HG03025 (cell line): ENCODE measurements around the gene FBXW11.
"Not testable (repeated sequence)": the region's sequence is repeated elsewhere in the genome, so short reads cannot be mapped to it uniquely, and the experiment has no call there.

Experiments
- ATAC-seq: cut with Tn5 transposase; IDR thresholded peaks from one replicate; pipeline ENCODE4 v1.9.1; 2021; ENCODE audit warnings: mild to moderate bottlenecking, moderate library complexity; ENCODE audit not compliant: unreplicated experiment, low FRiP score

Gene FBXW11

DNA sequence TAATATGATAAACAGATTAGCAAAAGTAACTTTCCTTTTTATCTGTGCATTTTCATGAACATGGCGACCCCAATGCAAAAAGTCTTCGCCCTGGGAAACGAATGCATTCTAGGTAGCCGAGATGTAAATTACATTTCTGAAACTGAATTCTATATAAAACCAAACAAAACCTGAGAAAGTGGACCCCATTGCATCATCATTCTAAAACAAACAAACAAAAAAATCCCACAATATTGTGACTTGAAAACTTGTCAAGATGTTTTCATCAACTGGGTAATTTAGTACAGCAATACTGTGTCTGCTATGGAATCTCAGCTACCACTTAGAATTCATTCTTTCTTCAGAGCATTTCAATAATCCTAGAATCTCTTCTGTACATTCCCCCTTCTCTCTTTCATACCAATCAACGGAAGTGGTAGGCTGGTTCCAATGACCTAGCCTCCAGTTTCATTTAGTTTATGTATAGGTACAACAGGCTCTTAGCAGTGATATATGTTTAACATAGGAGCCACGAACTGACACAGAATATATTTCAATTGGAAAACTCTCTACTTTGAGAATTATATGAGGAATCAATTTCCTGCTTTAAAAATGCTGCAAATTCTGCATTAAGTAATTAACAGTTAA is 85.6 kb downstream of the FBXW11 start:
- ATAC-seq = no peak

DNA sequence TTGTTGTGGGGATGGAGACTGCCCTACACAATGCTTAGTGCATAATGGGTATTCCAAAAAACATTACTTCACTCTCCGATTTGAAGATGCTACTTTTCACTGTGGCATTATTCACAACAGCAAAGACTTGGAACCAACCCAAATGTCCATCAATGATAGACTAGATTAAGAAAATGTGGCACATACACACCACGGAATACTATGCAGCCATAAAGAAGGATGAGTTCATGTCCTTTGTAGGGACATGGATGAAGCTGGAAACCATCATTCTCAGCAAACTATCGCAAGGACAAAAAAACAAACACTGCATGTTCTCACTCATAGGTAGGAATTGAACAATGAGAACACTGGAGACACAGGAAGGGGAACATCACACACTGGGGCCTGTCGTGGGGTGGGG is 90.7 kb downstream of the FBXW11 start:
- not testable (repeated sequence) for ATAC-seq

DNA sequence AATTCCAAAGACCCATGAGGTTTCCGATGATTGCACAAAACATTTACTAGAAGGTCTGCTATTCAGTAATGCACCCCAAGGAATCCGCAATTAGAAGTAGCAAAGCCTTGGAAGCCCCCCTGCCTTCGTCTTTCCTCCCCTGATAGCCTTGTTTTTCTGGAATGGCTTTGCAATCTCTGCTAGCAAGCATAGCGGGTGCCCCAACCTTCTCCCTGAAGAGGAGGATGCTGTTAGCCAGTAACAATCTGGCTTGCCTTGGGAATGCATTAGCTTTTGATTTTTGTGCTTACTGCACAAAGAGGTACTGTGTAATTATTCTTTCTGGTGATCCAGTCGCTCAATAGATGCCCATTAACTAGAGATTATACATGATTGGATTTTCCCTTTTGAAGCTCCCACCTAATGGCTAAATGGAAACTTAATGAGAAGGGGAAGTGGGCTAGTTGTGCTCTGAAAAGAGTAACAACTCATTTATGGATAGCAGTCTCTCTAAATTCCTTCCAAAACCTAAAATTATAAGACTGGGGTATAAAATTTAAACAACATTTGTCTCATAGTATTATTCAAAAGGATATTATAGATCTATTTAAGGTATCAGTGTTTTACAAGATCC is 91.6 kb downstream of the FBXW11 start:
- no peak for ATAC-seq

DNA sequence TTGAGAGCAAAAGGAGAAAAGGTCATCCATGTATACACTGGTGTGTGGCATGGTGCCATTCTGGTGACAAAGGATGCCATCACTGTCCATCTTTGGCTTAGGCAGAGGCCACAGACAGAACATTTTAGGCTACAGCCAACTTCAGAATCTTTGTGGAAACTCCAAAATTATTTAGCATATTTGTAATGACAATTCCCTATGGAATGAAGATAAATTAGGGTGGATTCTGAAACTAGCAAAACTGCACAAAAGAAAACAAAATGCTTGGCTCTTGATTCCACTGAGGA is 92.5 kb downstream of the FBXW11 start:
- no peak for ATAC-seq

DNA sequence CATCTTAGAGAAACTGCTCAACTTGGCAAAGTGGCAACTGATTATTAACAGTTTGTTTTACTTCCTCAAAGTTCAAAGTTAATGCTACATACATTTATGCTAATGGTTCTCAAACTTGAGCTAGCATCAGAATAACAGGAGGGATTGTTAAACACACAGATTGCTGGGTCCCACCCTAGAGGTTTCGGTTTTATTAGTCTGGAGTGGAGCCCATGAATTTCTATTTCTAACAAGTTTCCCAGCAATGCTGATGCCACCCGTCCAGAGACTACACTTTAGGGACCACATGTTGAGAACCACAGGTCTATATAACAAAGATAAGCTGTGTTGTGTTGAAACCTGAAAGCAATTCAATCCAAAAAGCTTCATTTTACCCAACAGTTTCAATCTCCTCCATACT is 95.3 kb downstream of the FBXW11 start:
- no peak for ATAC-seq

DNA sequence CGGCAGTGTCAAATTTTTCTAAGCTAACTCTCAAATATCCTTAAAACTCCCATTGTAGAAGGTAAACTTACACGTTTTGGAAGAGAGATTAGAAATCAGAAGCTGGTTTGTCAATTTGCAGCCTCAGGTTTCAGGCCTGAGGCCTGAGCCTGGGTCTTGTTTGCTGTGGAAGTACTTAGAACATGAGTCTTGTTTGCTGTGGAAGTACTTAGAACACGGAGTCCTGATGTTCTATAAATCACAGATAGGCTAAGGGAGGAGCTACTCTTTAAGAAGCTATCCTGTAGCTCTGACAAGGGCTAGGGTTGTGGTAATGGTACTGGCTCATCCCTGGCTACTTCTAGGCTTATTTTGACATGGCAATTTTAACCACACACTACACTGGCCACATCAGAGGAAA is 97.8 kb downstream of the FBXW11 start:
- no peak for ATAC-seq

DNA sequence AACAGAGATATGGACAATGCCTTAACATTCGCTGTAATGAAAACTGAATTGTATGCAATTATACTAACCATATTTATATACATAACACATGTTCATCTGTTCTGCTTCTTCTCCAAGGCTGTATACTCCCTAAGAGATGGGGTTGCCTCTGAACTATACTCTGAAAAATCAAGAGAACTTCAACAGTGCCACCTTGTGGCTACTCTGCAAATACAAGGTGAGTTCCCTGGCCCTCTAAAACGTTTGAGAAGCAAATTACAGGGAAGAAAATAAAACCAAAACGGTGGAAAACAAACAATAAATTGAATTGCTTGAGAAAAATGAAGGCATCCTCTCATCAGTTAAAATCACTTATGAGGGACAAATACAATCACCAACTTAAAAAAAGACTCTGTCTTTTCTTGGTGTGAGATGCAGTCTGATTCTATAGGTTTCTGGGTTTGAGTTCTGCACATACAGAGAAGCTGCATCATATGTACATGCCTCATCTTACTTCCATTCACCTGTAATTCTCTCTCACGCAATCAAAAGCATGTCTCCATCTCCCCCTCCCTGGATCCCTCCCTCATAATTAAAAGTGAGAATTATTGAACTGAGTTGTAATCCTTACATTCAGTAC is 98.6 kb downstream of the FBXW11 start:
- peak; percentile 64 for ATAC-seq

DNA sequence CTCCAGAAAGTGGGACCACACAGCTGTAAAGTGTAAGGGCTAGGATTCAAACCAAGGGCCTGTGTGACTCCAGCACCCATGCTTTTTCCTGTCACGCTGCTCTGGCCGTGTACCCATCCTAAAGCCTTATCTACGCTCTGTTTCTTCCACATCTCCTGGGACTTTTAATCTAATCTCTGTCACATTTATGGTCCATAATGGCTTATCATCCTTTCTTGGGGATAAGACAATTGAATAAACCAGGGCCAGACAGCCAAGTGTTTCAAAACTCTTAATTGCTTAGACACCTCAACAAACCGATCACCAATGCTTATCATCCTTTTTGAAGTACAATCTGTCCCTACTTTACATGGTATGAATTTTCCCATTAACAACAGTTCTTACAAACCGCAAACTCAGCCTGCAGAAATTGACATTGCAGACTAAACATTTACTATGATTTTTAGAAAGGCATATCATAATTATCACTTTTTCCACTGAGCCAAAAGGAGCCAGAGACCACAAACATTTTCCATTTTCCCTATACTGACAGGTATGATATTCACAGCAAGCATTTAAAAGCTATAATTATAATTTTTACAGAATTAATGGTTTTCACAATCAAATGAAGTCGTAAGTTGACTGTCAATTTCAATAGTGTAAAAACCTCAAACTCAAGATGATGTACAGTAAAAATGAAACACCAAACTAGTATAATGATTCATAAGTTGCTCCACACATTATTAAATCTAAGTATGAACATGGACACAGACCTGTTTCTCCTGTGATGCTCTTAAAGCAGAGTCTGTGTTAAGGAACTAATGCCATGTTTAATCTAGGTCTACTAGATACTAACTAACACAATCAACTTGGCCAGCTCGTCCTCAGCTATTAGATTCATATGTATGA is 99.5 kb downstream of the FBXW11 start:
- ATAC-seq = no peak

DNA sequence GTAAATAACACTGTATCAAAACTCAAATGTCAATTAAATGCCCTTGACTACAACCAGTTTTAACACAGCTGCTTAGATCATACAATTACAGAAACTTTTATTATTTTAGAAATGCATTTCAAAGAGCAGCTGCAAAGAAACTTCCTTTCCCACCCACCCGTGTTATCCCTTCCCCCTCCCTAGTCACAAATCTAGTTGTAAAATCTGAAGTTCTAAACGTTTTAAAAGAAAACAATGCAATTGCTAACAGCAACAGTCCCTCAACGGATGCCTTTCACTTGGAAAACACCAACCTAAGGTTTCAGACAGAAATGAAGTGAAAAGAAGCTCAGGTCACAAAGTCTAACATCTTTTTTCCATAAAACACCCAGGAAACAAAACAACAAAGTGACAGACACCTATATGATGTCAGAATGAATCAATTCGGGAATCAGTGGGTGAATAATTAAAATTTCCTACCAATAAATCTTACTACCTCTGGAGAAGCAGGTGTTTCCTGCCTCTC is 100.3 kb downstream of the FBXW11 start:
- ATAC-seq = no peak

DNA sequence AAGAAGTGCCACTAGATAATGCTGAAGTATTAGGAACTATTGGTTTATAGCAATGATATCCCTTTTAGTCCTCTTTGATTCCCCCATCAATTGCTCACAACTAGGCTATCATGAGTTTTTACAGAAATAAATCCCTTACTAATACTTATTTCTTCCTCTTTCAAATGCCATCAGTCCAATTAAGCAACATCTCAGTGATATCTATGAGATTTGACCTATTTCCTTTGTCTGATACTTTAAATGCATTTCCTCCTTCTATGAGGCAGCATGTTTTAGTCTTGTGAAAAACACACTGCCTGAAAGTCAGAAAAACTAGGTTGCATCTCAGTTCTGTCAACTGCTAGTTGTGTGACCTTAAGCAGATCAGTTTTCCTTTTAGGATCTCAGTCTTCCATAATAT is 101.6 kb downstream of the FBXW11 start:
- ATAC-seq = no peak

DNA sequence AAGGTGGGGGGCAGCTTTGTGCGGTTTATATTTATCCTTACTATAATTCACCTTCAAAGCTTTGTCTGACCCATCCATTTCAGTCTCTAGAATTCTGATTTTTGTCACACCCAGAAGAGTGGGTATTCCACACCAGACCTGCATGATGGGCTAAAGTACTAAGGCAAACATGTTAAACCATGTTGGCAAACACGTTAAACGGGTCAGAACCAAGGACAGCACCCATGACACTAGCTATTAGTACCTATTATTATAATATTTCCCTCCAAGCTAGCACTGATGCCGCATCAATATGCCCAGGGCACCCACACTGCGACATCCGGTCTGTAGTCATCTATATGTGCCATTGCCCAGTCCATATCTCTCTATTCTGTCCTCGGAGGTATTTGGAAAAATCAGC is 104.7 kb downstream of the FBXW11 start:
- ATAC-seq = no peak

DNA sequence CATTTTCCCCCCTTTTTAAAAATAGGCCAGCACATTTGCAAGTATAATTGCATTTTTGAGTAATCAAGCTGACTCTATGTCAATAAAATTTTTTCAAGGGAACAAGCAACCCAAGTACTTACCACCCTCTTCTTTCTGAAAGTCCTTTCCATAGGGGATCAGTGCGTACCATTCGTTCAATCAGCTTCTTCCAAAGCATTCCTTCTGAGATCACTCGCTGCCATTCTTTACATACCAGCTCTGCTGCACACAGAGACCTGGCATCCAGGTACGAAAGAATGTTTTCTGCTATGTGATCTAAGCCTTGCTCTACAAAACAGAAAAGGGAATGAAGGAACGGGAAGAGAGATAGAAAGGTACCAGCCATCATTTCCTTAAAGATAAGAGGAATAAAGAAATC is 106.6 kb downstream of the FBXW11 start:
- ATAC-seq = no peak

DNA sequence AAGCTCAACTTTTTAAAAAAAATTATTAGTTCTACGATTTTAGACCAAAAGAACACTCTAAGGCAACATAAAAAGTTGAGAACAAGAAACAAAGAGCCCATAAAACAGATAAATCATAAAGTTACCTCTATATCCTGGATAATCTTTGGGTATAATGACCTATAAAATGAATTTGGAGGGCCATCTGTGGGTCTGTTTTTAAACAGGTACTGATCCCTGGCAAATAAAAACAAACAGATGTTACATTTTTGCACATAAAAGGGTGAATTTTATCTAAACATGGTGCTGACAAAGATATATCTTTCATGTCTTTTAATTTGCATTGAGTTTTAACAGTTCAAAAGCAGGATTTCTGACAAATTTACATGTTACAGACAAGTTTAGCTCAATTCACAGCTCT is 107.6 kb downstream of the FBXW11 start:
- no peak for ATAC-seq

DNA sequence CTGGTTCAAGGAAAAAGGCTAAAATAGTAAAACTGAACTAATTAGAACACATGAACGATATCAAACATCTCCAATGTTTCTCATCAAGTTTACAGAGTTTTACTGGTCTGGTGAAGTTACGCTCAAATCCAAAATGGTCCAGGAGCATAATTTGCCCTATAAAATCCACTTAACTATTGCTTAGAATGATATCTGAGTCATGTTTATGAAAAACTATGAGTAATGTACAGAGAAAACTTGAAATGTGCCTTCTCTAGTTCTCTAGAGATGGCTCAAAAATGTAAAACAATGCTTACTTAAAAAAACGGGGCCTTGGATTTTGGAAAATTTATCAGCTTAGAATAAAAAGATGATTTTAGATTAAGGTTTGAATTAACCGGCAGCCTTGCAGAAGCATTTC is 108.1 kb downstream of the FBXW11 start:
- ATAC-seq = no peak

DNA sequence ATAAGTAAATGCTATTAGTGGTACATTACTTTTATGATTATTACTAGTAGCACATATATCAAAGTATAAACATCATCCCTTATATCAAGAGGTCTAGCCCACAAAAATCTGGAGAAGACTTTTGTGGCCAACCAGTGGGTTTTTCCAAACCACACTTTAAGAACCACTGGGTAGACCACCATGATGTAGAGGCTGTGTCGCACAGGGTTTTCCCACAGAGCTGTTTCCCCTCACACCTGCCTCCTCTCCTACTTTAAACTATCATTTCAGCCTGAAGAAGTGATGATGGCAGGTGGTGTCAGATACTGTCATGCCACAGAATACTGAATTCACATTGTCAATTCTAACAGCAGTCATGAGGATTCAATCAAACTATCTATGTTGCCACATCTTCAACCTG is 109.2 kb downstream of the FBXW11 start:
- ATAC-seq = no peak

DNA sequence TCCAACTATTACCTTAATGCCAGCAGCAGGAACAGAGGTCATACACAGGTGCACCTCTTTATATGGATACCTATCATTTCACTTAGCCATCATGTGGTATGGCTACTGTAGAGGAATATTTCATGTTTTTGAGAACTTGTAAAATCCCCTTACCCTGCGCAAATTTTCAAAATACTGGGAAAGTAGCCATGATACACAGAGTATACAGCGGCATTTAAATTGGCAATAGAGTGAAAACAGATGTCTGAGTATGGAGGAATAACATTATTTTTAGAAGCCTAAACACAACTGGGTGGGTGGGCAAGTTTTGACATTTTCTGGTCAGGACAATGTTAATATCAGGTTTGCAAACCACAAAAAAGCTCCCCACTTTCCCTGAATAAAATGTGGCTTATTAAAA is 111.4 kb downstream of the FBXW11 start:
- ATAC-seq = no peak

DNA sequence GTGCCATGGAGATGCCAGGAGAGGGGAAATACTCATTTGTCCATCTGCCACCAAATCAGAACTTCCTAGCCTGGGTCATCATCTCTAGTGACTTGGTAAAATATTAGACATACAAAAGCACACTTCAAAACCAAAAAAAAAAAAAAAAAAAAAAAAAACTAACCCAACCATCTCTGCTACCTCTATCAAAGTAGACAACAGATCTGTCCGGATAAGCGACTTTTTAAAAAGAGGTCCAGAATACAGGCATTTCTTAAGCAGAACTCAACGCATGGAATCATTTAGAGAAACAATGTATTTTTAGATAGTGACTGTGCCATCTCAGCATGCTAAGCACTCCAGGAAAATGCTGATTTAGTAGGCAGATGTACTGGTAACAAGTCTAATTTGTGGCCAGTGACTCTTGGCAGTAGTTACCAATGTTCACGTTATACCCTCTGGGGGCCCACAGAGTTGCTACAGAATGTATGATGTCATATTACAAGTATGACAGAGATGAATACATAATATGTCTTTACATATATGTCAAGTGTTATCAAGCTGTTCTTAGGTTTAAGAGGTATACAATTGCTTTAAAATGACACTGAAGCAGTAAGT is 113.0 kb downstream of the FBXW11 start:
- no peak for ATAC-seq

DNA sequence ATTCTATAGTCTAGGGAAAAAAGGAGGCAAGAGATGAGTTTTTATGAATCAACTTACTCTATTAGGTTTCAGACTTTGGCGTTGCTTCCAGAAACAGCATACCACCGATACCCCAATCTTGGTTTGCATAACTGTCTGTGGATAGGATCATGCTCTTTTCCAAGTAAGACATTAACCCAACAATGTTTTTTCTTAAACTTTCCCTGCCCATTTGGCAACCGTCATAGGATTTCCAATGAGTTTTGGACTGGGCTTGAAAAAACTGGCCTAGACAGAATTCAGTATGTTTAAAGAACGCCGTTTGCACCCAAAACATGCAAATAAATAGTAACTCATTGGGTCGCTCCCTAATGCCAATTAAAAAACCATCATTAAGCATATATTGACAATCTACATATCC is 114.8 kb downstream of the FBXW11 start:
- no peak for ATAC-seq

DNA sequence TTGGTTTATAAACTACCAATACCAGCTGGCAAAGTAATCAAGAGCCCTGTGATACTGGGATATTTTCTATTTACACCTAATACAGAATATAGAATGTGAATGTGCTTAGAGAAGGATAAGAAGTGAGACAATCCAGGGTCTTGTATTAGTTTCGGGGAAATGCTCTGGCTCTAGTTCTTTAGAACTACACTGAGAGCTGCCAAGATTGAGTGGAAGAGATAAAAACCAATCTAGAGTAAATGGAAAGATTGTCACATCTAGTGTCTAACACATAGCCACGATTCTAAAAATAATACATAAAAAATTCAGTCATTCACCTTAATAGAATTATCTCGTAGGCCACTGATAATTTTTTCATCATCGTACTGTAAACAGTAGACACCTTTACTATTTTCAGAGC is 115.3 kb downstream of the FBXW11 start:
- no peak for ATAC-seq

DNA sequence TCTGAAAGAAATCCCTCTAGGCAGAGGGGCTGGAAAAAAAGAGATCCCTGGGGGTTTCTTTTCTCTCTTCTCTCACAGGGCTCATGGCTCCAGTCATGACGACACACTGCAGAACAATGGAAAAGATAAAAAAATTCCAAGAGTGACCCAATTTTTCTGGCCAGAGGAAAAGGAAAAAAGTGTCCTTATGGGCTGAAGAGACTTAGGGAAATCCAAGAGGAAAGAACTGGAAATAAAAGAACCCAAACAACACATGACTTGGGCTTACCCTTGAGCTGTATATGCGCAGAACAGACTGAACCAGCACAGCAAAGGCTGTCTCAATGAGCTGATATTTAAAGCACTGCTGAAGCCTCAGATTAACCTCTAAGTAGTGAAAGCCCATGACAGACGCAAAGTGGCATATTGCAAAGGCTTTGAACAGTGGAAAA is 118.4 kb downstream of the FBXW11 start:
- no peak for ATAC-seq

DNA sequence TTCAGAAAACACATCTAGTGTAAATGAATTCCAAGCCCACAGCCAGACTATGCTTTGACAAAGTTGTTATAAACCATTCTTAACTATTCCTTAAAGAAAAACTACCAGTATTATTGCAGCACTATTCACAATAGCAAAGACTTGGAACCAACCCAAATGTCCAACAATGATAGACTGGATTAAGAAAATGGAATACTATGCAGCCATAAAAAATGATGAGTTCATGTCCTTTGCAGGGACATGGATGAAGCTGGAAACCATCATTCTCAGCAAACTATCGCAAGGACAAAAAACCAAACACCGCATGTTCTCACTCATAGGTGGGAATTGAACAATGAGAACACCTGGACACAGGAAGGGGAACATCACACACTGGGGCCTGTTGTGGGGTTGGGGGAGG is 120.4 kb downstream of the FBXW11 start:
- not testable (repeated sequence) for ATAC-seq
